WTC11 (cell line): ENCODE results near the gene OPCML. TPM values are rescaled to one million over a fixed set of nuclear protein-coding genes. Genes with fewer than 3 reads are reported as not detected.

Source experiments
- ATAC-seq: fragments of 200-7000 bp; cut with Tn5 transposase; 2 replicates; pipeline ENCODE4 v1.10.0; 2021; ENCODE audit warnings: mild to moderate bottlenecking, moderate library complexity
- CTCF ChIA-PET: fragments of 300-600 bp; sonication (Branson Sonifier 250); formaldehyde crosslinking; loops from one replicate; lab custom pipeline; 2021; ENCODE audit warnings: antibody characterized with exemption; lab: Charles Lee
- POLR2A ChIA-PET: fragments of 350-600 bp; sonication (Branson Sonifier 250); formaldehyde crosslinking; loops from one replicate; lab custom pipeline; 2021; ENCODE audit warnings: antibody characterized with exemption; lab: Charles Lee
- DNase-seq: peaks from one replicate; pipeline ENCODE4 v3.0.0; 2021; ENCODE audit warnings: low spot score
- H3K27ac Mint-ChIP-seq: 2 replicates; pipeline ENCODE4 v1.8.0; 2021; ENCODE audit warnings: mixed read lengths
- H3K27me3 Mint-ChIP-seq: 2 replicates; pipeline ENCODE4 v1.8.0; 2021; ENCODE audit warnings: low read depth, mild to moderate bottlenecking, moderate library complexity, mixed read lengths
- H3K36me3 Mint-ChIP-seq: 2 replicates; pipeline ENCODE4 v1.8.0; 2021; ENCODE audit warnings: mixed read lengths
- H3K4me1 Mint-ChIP-seq: 2 replicates; pipeline ENCODE4 v1.8.0; 2022; ENCODE audit warnings: mixed read lengths
- H3K4me3 Mint-ChIP-seq: 2 replicates; pipeline ENCODE4 v1.8.0; 2021; ENCODE audit warnings: mild to moderate bottlenecking, moderate library complexity, mixed read lengths
- H3K9me3 Mint-ChIP-seq: 2 replicates; pipeline ENCODE4 v1.8.0; 2021; ENCODE audit warnings: mixed read lengths
- CREM ChIP-seq: sonication (generic); formaldehyde crosslinking; IDR thresholded peaks from 2 replicates; pipeline ENCODE4 v1.8.1; 2022; ENCODE audit warnings: mild to moderate bottlenecking, missing genetic modification reagents, moderate library complexity
- GTF2I ChIP-seq: fragments of 250-450 bp; sonication (Bioruptor Pico); conservative IDR thresholded peaks from 2 replicates; pipeline ENCODE4 v1.4.0; 2021; ENCODE audit warnings: mild to moderate bottlenecking
- HMGA2 ChIP-seq: fragments of 250-450 bp; sonication (Bioruptor Pico); IDR thresholded peaks from 2 replicates; pipeline ENCODE4 v1.4.0; 2021; ENCODE audit warnings: mild to moderate bottlenecking, moderate library complexity
- MXD4 ChIP-seq: fragments of 250-450 bp; sonication (Bioruptor Pico); IDR thresholded peaks from 2 replicates; pipeline ENCODE4 v1.8.0; 2021; ENCODE audit warnings: mild to moderate bottlenecking, moderate library complexity, borderline replicate concordance
- NFYB ChIP-seq: sonication (generic); formaldehyde crosslinking; conservative IDR thresholded peaks from 2 replicates; pipeline ENCODE4 v1.8.0; 2022; ENCODE audit warnings: low read depth, missing genetic modification reagents
- SMAD4 ChIP-seq: sonication (generic); formaldehyde crosslinking; IDR thresholded peaks from 2 replicates; pipeline ENCODE4 v1.8.0; 2022; ENCODE audit warnings: mild to moderate bottlenecking, missing genetic modification reagents
- TCF7 ChIP-seq: sonication (generic); formaldehyde crosslinking; IDR thresholded peaks from 2 replicates; pipeline ENCODE4 v1.8.0; 2022; ENCODE audit warnings: mild to moderate bottlenecking, low read depth, missing genetic modification reagents, moderate library complexity
- TEAD1 ChIP-seq: sonication (generic); formaldehyde crosslinking; IDR thresholded peaks from 2 replicates; pipeline ENCODE4 v1.8.0; 2022; ENCODE audit warnings: mild to moderate bottlenecking, missing genetic modification reagents
- TEAD4 ChIP-seq: sonication (generic); formaldehyde crosslinking; IDR thresholded peaks from 2 replicates; pipeline ENCODE4 v1.8.0; 2022; ENCODE audit warnings: mild to moderate bottlenecking, missing genetic modification reagents
- ZNF138 ChIP-seq: sonication (generic); formaldehyde crosslinking; conservative IDR thresholded peaks from 2 replicates; pipeline ENCODE4 v1.8.1; 2022; ENCODE audit warnings: mild to moderate bottlenecking, moderate library complexity, missing genetic modification reagents
- ZNF232 ChIP-seq: sonication (generic); formaldehyde crosslinking; IDR thresholded peaks from 2 replicates; pipeline ENCODE4 v1.8.0; 2022; ENCODE audit warnings: mild to moderate bottlenecking, missing genetic modification reagents
- total RNA-seq: library from RNA; stranded (reverse); gene quantifications from 3 replicates; pipeline ENCODE4 v1.2.3, GENCODE V29; 2021
- TF ChIP-seq, protein P1 (sequence below): sonication (generic); formaldehyde crosslinking; IDR thresholded peaks from 2 replicates; pipeline ENCODE4 v1.8.1; 2023; ENCODE audit warnings: mild to moderate bottlenecking, missing genetic modification reagents, moderate library complexity
- TF ChIP-seq, protein P2 (sequence below): sonication (generic); formaldehyde crosslinking; IDR thresholded peaks from 2 replicates; pipeline ENCODE4 v1.8.1; 2022; ENCODE audit warnings: low read depth, mild to moderate bottlenecking, moderate library complexity, missing genetic modification reagents, borderline replicate concordance
- TF ChIP-seq, protein P3 (sequence below): fragments of 250-450 bp; sonication (Bioruptor Pico); IDR thresholded peaks from 2 replicates; pipeline ENCODE4 v1.9.0; 2021; ENCODE audit warnings: mild to moderate bottlenecking
- TF ChIP-seq, protein P4 (sequence below): sonication (generic); formaldehyde crosslinking; IDR thresholded peaks from 2 replicates; pipeline ENCODE4 v1.8.1; 2022; ENCODE audit warnings: missing genetic modification reagents, borderline replicate concordance
- TF ChIP-seq, protein P5 (sequence below): sonication (generic); formaldehyde crosslinking; conservative IDR thresholded peaks from 2 replicates; pipeline ENCODE4 v1.8.1; 2023; ENCODE audit warnings: mild to moderate bottlenecking, low read depth, missing genetic modification reagents, moderate library complexity
- TF ChIP-seq, protein P6 (sequence below): sonication (generic); formaldehyde crosslinking; IDR thresholded peaks from 2 replicates; pipeline ENCODE4 v1.8.0; 2022; ENCODE audit warnings: mild to moderate bottlenecking, missing genetic modification reagents
- TF ChIP-seq, protein P7 (sequence below): sonication (generic); formaldehyde crosslinking; IDR thresholded peaks from 2 replicates; pipeline ENCODE4 v1.8.1; 2022; ENCODE audit warnings: mild to moderate bottlenecking, missing genetic modification reagents, moderate library complexity, borderline replicate concordance
- TF ChIP-seq, protein P8 (sequence below): sonication (generic); formaldehyde crosslinking; IDR thresholded peaks from 2 replicates; pipeline ENCODE4 v1.8.1; 2023; ENCODE audit warnings: mild to moderate bottlenecking, missing genetic modification reagents, moderate library complexity

The OPCML gene
- total RNA-seq, 1 experiment from 2014 or later = 1.5 TPM

DNA sequence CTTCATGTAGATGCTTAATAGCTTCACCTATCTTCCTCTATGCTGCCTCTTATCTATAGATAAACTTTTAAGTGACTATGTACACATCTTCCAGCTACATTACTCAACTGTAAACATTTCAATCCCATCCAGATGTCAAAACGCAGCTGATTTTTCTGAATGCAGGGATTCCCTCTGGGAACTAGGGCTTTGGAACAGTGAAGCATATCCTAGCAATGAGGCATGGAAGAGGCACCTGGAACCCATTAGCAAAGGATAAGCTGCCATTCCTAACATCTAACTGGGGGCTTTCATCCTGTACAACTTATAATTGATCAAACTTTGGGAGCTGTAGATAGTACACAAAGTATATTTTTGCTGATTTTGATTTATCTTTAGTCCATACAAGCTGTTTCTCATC, 40.8 kb upstream of the OPCML start:
- H3K9me3 Mint-ChIP-seq = no peaks in the 10 kb centered on the region
- no peak overlapping the region for H3K4me3 Mint-ChIP-seq
- TF ChIP-seq, protein P1, sequence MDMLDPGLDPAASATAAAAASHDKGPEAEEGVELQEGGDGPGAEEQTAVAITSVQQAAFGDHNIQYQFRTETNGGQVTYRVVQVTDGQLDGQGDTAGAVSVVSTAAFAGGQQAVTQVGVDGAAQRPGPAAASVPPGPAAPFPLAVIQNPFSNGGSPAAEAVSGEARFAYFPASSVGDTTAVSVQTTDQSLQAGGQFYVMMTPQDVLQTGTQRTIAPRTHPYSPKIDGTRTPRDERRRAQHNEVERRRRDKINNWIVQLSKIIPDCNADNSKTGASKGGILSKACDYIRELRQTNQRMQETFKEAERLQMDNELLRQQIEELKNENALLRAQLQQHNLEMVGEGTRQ = no peak
- TF ChIP-seq, protein P2, sequence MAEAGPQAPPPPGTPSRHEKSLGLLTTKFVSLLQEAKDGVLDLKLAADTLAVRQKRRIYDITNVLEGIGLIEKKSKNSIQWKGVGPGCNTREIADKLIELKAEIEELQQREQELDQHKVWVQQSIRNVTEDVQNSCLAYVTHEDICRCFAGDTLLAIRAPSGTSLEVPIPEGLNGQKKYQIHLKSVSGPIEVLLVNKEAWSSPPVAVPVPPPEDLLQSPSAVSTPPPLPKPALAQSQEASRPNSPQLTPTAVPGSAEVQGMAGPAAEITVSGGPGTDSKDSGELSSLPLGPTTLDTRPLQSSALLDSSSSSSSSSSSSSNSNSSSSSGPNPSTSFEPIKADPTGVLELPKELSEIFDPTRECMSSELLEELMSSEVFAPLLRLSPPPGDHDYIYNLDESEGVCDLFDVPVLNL = no peak

DNA sequence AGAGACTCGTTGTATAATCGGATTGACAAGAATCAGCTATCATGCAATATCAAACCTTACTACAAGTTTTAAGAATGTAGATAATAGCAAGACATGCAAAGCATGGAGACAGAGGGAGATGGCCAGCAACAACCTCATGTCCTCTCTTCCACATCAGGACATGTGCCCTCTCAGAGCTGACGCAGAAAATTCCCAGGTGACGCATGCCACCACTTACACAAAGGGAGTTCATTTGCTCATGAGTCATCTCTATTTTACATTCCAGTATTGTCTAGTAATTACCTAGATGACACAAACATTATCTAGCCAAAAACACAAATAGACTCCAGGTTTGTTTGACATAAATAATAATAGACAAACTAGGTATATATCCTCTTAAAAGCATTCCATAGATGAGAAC, 38.1 kb upstream of the OPCML start:
- ChIA-PET CTCF (no interaction called here), POLR2A (no interaction called here)

More for the DNA sequence above, 40.8 kb upstream of the OPCML start:
- Mint-ChIP-seq H3K36me3 (no peaks in the 10 kb centered on the region), H3K4me1 (peaks cover 17% of the 10 kb centered on the region), H3K27me3 (no peaks in the 10 kb centered on the region; the same call in 1 of the 2 replicates), H3K27ac (no peak overlapping the region)
- no peak for ATAC-seq
- ChIA-PET POLR2A (interaction anchor here (0.5 kb wide), 1 partner anchor 493 kb away, joined by 8 read pairs; no protein-coding TSS in a partner anchor), CTCF (no interaction called here)
- DNase-seq = no peak

DNA sequence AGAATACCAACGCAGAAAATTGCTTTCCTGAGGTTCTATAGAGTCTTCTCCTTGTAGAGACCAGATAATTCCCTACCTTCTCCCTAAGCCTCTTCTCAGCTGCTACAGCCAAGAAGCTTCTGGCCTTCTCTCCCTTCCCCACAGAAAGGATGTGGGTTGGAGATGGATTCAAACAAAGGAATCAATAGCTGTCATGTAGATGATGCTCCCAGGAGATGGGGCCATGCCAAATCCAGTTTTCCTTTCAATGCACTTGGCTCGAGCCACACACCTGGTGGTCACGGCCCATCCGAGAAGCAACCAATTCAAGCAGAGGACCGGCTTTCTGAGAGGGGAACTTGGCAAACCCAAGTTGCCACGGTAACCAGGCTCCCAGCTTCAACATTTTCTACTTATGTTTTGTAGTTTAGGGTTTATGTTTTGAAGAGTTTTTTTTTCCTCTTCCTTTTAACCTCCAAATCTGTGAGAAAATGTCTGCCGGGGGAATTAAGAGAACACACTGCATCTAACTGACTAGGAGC, 31.3 kb upstream of the OPCML start:
- POLR2A ChIA-PET = interaction anchor here (1.2 kb wide), 1 partner anchor 12 kb away, joined by 3 read pairs; no protein-coding TSS in a partner anchor
- Mint-ChIP-seq H3K27ac (no peak overlapping the region), H3K27me3 (no peaks in the 10 kb centered on the region), H3K4me1 (peaks cover 9% of the 10 kb centered on the region), H3K36me3 (no peaks in the 10 kb centered on the region), H3K4me3 (no peak overlapping the region), H3K9me3 (no peaks in the 10 kb centered on the region)
- CTCF ChIA-PET = interaction anchor here (0.8 to 2.9 kb wide), 3 partner anchors 13 to 429 kb away, joined by 3 to 19 read pairs (median 5); no protein-coding TSS in a partner anchor
- ATAC-seq = no peak
- no peak for DNase-seq
- TF ChIP-seq, protein P3, sequence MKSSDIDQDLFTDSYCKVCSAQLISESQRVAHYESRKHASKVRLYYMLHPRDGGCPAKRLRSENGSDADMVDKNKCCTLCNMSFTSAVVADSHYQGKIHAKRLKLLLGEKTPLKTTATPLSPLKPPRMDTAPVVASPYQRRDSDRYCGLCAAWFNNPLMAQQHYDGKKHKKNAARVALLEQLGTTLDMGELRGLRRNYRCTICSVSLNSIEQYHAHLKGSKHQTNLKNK (CRISPR knock-in tag) = no peak
- TF ChIP-seq, protein P4, sequence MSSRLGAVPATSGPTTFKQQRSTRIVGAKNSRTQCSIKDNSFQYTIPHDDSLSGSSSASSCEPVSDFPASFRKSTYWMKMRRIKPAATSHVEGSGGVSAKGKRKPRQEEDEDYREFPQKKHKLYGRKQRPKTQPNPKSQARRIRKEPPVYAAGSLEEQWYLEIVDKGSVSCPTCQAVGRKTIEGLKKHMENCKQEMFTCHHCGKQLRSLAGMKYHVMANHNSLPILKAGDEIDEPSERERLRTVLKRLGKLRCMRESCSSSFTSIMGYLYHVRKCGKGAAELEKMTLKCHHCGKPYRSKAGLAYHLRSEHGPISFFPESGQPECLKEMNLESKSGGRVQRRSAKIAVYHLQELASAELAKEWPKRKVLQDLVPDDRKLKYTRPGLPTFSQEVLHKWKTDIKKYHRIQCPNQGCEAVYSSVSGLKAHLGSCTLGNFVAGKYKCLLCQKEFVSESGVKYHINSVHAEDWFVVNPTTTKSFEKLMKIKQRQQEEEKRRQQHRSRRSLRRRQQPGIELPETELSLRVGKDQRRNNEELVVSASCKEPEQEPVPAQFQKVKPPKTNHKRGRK (CRISPR knock-in tag) = no peak
- TF ChIP-seq MXD4 (CRISPR knock-in tag) = no peak
- no peak for TF ChIP-seq NFYB (CRISPR knock-in tag)
- TF ChIP-seq CREM (CRISPR knock-in tag) = no peak
- TF ChIP-seq, protein P5, sequence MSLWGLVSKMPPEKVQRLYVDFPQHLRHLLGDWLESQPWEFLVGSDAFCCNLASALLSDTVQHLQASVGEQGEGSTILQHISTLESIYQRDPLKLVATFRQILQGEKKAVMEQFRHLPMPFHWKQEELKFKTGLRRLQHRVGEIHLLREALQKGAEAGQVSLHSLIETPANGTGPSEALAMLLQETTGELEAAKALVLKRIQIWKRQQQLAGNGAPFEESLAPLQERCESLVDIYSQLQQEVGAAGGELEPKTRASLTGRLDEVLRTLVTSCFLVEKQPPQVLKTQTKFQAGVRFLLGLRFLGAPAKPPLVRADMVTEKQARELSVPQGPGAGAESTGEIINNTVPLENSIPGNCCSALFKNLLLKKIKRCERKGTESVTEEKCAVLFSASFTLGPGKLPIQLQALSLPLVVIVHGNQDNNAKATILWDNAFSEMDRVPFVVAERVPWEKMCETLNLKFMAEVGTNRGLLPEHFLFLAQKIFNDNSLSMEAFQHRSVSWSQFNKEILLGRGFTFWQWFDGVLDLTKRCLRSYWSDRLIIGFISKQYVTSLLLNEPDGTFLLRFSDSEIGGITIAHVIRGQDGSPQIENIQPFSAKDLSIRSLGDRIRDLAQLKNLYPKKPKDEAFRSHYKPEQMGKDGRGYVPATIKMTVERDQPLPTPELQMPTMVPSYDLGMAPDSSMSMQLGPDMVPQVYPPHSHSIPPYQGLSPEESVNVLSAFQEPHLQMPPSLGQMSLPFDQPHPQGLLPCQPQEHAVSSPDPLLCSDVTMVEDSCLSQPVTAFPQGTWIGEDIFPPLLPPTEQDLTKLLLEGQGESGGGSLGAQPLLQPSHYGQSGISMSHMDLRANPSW (CRISPR knock-in tag) = no peak

More for the DNA sequence above, 38.1 kb upstream of the OPCML start:
- Mint-ChIP-seq H3K4me3 (no peak overlapping the region), H3K4me1 (peaks cover 6% of the 10 kb centered on the region), H3K27me3 (no peaks in the 10 kb centered on the region), H3K36me3 (no peaks in the 10 kb centered on the region), H3K27ac (no peak overlapping the region), H3K9me3 (no peaks in the 10 kb centered on the region)
- no peak for DNase-seq
- TF ChIP-seq SMAD4 (CRISPR knock-in tag) (no peak), TEAD4 (CRISPR knock-in tag) (no peak), ZNF138 (no peak), TEAD1 (CRISPR knock-in tag) (no peak), ZNF232 (CRISPR knock-in tag) (no peak), HMGA2 (CRISPR knock-in tag) (no peak), MXD4 (CRISPR knock-in tag) (no peak), TCF7 (no peak), GTF2I (CRISPR knock-in tag) (no peak)
- TF ChIP-seq, protein P6, sequence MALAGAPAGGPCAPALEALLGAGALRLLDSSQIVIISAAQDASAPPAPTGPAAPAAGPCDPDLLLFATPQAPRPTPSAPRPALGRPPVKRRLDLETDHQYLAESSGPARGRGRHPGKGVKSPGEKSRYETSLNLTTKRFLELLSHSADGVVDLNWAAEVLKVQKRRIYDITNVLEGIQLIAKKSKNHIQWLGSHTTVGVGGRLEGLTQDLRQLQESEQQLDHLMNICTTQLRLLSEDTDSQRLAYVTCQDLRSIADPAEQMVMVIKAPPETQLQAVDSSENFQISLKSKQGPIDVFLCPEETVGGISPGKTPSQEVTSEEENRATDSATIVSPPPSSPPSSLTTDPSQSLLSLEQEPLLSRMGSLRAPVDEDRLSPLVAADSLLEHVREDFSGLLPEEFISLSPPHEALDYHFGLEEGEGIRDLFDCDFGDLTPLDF (CRISPR knock-in tag) = no peak
- TF ChIP-seq, protein P2 = no peak
- TF ChIP-seq, protein P7, sequence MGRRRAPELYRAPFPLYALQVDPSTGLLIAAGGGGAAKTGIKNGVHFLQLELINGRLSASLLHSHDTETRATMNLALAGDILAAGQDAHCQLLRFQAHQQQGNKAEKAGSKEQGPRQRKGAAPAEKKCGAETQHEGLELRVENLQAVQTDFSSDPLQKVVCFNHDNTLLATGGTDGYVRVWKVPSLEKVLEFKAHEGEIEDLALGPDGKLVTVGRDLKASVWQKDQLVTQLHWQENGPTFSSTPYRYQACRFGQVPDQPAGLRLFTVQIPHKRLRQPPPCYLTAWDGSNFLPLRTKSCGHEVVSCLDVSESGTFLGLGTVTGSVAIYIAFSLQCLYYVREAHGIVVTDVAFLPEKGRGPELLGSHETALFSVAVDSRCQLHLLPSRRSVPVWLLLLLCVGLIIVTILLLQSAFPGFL (CRISPR knock-in tag) = no peak
- TF ChIP-seq, protein P8, sequence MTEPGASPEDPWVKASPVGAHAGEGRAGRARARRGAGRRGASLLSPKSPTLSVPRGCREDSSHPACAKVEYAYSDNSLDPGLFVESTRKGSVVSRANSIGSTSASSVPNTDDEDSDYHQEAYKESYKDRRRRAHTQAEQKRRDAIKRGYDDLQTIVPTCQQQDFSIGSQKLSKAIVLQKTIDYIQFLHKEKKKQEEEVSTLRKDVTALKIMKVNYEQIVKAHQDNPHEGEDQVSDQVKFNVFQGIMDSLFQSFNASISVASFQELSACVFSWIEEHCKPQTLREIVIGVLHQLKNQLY (CRISPR knock-in tag) = no peak
- ATAC-seq = no peak
